ENCODE results near the gene GSC.

DNA sequence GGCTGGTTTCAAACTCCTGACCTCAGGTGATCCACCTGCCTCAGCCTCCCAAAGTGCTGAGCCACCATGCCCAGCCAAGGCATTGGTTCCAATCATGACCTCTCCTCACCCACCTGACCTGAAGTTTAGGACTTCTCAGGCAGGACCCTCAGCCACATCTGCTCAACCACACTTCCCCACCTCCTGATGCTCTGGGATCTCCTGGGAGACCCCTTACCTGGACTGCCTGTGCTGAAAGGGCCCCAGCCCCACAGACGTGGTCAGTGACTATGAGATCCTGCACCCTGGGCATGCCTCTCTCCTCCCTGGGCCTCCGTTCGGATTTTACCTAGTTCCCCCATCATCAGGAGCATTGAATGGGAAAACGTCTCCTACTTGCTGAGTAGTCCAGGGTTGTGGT lies 18.0 kb downstream of the GSC start:
- TF ChIP-seq POLR2A (IDR thresholded peaks at IDR 0.05): no peak
- TF ChIP-seq CTCF (IDR thresholded peaks at IDR 0.05): no peak
